T-helper 17 cell (primary cell): ENCODE results near the gene TIRAP. TPM values are rescaled to one million over a fixed set of nuclear protein-coding genes. Genes with fewer than 3 reads are reported as not detected.
"Not testable (repeated sequence)": the region's sequence is repeated elsewhere in the genome, so short reads cannot be mapped to it uniquely, and the experiment has no call there.

ENCODE experiments used
- ATAC-seq: fragments of 150-1000 bp; cut with Tn5 transposase; 2 replicates; pipeline ENCODE4 v1.10.0; 2021; ENCODE audit warnings: mild to moderate bottlenecking, moderate library complexity
- DNase-seq, 3 donors: peaks; one replicate each; pipeline versions ENCODE4 v3.0.0 to v3.0.0-alpha.2; 2020 to 2021
- H3K9me3 ChIP-seq: one replicate; pipeline ENCODE4 v1.7.0; 2013; ENCODE audit warnings: low read length, mild to moderate bottlenecking; ENCODE audit not compliant: control insufficient read depth, poor library complexity, severe bottlenecking
- H3K27ac Mint-ChIP-seq: one replicate; pipeline ENCODE4 v1.8.0; 2022; ENCODE audit warnings: mild to moderate bottlenecking, moderate library complexity, mixed read lengths
- H3K27me3 Mint-ChIP-seq: one replicate; pipeline ENCODE4 v1.8.0; 2022; ENCODE audit warnings: mixed read lengths
- H3K36me3 Mint-ChIP-seq: one replicate; pipeline ENCODE4 v1.8.0; 2022; ENCODE audit warnings: low read depth, mixed read lengths
- H3K4me1 Mint-ChIP-seq: one replicate; pipeline ENCODE4 v1.8.0; 2022; ENCODE audit warnings: mild to moderate bottlenecking, mixed read lengths
- H3K4me3 Mint-ChIP-seq: one replicate; pipeline ENCODE4 v1.8.0; 2022; ENCODE audit warnings: mild to moderate bottlenecking, moderate library complexity, mixed read lengths
- total RNA-seq, 4 donors: library from RNA in 2 of 4; stranded (reverse) in 2 of 4; gene quantifications; one replicate each; pipeline ENCODE4 v1.2.3 and lab custom pipeline; 2022 to 2026

Gene TIRAP
- total RNA-seq, result 10 to 100 TPM; 13.1 to 14.1 TPM
- total RNA-seq (lab: John Stamatoyannopoulos, UW), result 11.3 to 20.5 reads per million in 2 donors

GRCh38 chr11:126282736-126283591, at the start of gene TIRAP:
TIRAP (plus strand) TSS chr11:126283093; CDS start chr11:126290895, 7,802 bp downstream.
- ATAC-seq (peak; percentile 74), DNase-seq (peak; percentile 43 to 54 (median 46))
- H3K36me3 Mint-ChIP-seq, result peaks cover 4% of the 10 kb centered on the region
- peak within 1 kb of the TSS; percentile 97 for H3K27ac Mint-ChIP-seq
- H3K27me3 Mint-ChIP-seq, result no peaks in the 10 kb centered on the region
- peak within 1 kb of the TSS; percentile 99 for H3K4me3 Mint-ChIP-seq
- peaks cover 39% of the 10 kb centered on the region for H3K4me1 Mint-ChIP-seq
- H3K9me3 ChIP-seq, result no peaks in the 10 kb centered on the region

GRCh38 chr11:126233391-126233790, 49.5 kb upstream of the TIRAP start:
- peaks cover 10% of the 10 kb centered on the region for H3K36me3 Mint-ChIP-seq
- no peak overlapping the region for H3K4me3 Mint-ChIP-seq
- DNase-seq (no peak), ATAC-seq (no peak)
- H3K27me3 Mint-ChIP-seq, result no peaks in the 10 kb centered on the region
- H3K9me3 ChIP-seq, result no peaks in the 10 kb centered on the region
- H3K27ac Mint-ChIP-seq, result no peak overlapping the region
- H3K4me1 Mint-ChIP-seq, result peaks cover 4% of the 10 kb centered on the region

GRCh38 chr11:126246636-126247035, 36.3 kb upstream of the TIRAP start:
- Mint-ChIP-seq H3K4me3 (no peak overlapping the region), H3K36me3 (no peaks in the 10 kb centered on the region), H3K27ac (no peak overlapping the region), H3K27me3 (no peaks in the 10 kb centered on the region), H3K4me1 (no peaks in the 10 kb centered on the region)
- DNase-seq (no peak), ATAC-seq (no peak)
- H3K9me3 ChIP-seq, result no peaks in the 10 kb centered on the region

- DNase-seq (no peak), ATAC-seq (no peak)
- no peaks in the 10 kb centered on the region for H3K27me3 Mint-ChIP-seq
- H3K36me3 Mint-ChIP-seq, result peaks cover 5% of the 10 kb centered on the region
- H3K4me1 Mint-ChIP-seq, result peaks cover 4% of the 10 kb centered on the region
- no peak overlapping the region for H3K4me3 Mint-ChIP-seq
- no peak overlapping the region for H3K27ac Mint-ChIP-seq
- H3K9me3 ChIP-seq, result no peaks in the 10 kb centered on the region
Observed at GRCh38 chr11:126253265-126253664, 29.6 kb upstream of the TIRAP start.

GRCh38 chr11:126254819-126255218, 28.1 kb upstream of the TIRAP start:
- Mint-ChIP-seq H3K27me3 (no peaks in the 10 kb centered on the region), H3K4me1 (peaks cover 4% of the 10 kb centered on the region), H3K36me3 (peaks cover 5% of the 10 kb centered on the region), H3K4me3 (no peak overlapping the region), H3K27ac (no peak overlapping the region)
- no peaks in the 10 kb centered on the region for H3K9me3 ChIP-seq
- DNase-seq (no peak), ATAC-seq (no peak)

- not testable (repeated sequence) for ATAC-seq, H3K9me3 ChIP-seq, H3K36me3 Mint-ChIP-seq, DNase-seq, H3K27me3 Mint-ChIP-seq, H3K27ac Mint-ChIP-seq, H3K4me3 Mint-ChIP-seq, H3K4me1 Mint-ChIP-seq
Observed at GRCh38 chr11:126255507-126255906, 27.4 kb upstream of the TIRAP start.

GRCh38 chr11:126256216-126256615, 26.7 kb upstream of the TIRAP start:
- Mint-ChIP-seq H3K4me3 (no peak overlapping the region), H3K36me3 (peaks cover 5% of the 10 kb centered on the region), H3K27ac (no peak overlapping the region), H3K4me1 (peaks cover 10% of the 10 kb centered on the region), H3K27me3 (no peaks in the 10 kb centered on the region)
- DNase-seq (no peak), ATAC-seq (no peak)
- no peaks in the 10 kb centered on the region for H3K9me3 ChIP-seq

GRCh38 chr11:126257144-126257543, 25.7 kb upstream of the TIRAP start:
- H3K27ac Mint-ChIP-seq, result peak overlapping the region; percentile 24

GRCh38 chr11:126257764-126258163, 25.1 kb upstream of the TIRAP start:
- Mint-ChIP-seq H3K27ac (no peak overlapping the region), H3K36me3 (peaks cover 5% of the 10 kb centered on the region), H3K27me3 (no peaks in the 10 kb centered on the region), H3K4me1 (peaks cover 11% of the 10 kb centered on the region), H3K4me3 (no peak overlapping the region)
- H3K9me3 ChIP-seq, result no peaks in the 10 kb centered on the region
- ATAC-seq (no peak), DNase-seq (no peak)

More at GRCh38 chr11:126257144-126257543, 25.7 kb upstream of the TIRAP start:
- H3K4me3 Mint-ChIP-seq, result no peak overlapping the region
- no peak for ATAC-seq
- no peaks in the 10 kb centered on the region for H3K9me3 ChIP-seq
- H3K4me1 Mint-ChIP-seq, result peaks cover 11% of the 10 kb centered on the region
- no peaks in the 10 kb centered on the region for H3K27me3 Mint-ChIP-seq
- H3K36me3 Mint-ChIP-seq, result peaks cover 5% of the 10 kb centered on the region
- no peak for DNase-seq

GRCh38 chr11:126262216-126262615, 20.7 kb upstream of the TIRAP start:
- Mint-ChIP-seq H3K36me3 (peaks cover 3% of the 10 kb centered on the region), H3K27ac (peak overlapping the region; percentile 57), H3K4me3 (no peak overlapping the region), H3K4me1 (peaks cover 16% of the 10 kb centered on the region), H3K27me3 (no peaks in the 10 kb centered on the region)
- H3K9me3 ChIP-seq, result no peaks in the 10 kb centered on the region
- peak; percentile 3 for ATAC-seq
- no peak for DNase-seq

GRCh38 chr11:126263489-126263888, 19.4 kb upstream of the TIRAP start:
- no peak overlapping the region for H3K27ac Mint-ChIP-seq
- peaks cover 3% of the 10 kb centered on the region for H3K36me3 Mint-ChIP-seq
- DNase-seq, result no peak
- no peaks in the 10 kb centered on the region for H3K27me3 Mint-ChIP-seq
- H3K4me3 Mint-ChIP-seq, result no peak overlapping the region
- H3K4me1 Mint-ChIP-seq, result peaks cover 23% of the 10 kb centered on the region
- H3K9me3 ChIP-seq, result no peaks in the 10 kb centered on the region
- ATAC-seq, result no peak

GRCh38 chr11:126265811-126266210, 17.1 kb upstream of the TIRAP start:
- ATAC-seq (no peak), DNase-seq (no peak)
- H3K4me1 Mint-ChIP-seq, result peaks cover 39% of the 10 kb centered on the region
- no peaks in the 10 kb centered on the region for H3K9me3 ChIP-seq
- peak overlapping the region; percentile 75 for H3K27ac Mint-ChIP-seq
- H3K36me3 Mint-ChIP-seq, result peaks cover 3% of the 10 kb centered on the region
- H3K27me3 Mint-ChIP-seq, result no peaks in the 10 kb centered on the region
- H3K4me3 Mint-ChIP-seq, result peak overlapping the region; percentile 55

GRCh38 chr11:126267650-126268049, 15.2 kb upstream of the TIRAP start:
- H3K27me3 Mint-ChIP-seq, result no peaks in the 10 kb centered on the region
- peak overlapping the region; percentile 100 for H3K27ac Mint-ChIP-seq
- peak overlapping the region; percentile 96 for H3K4me3 Mint-ChIP-seq
- H3K4me1 Mint-ChIP-seq, result peaks cover 35% of the 10 kb centered on the region
- H3K36me3 Mint-ChIP-seq, result peaks cover 3% of the 10 kb centered on the region
- DNase-seq (no peak), ATAC-seq (no peak)
- no peaks in the 10 kb centered on the region for H3K9me3 ChIP-seq

- H3K4me3 Mint-ChIP-seq, result peak overlapping the region; percentile 96
- peaks cover 34% of the 10 kb centered on the region for H3K4me1 Mint-ChIP-seq
- ATAC-seq (no peak), DNase-seq (no peak)
- H3K27ac Mint-ChIP-seq, result peak overlapping the region; percentile 100
- no peaks in the 10 kb centered on the region for H3K9me3 ChIP-seq
- H3K36me3 Mint-ChIP-seq, result peaks cover 3% of the 10 kb centered on the region
- H3K27me3 Mint-ChIP-seq, result no peaks in the 10 kb centered on the region
Observed at GRCh38 chr11:126268361-126268707, 14.6 kb upstream of the TIRAP start.
